Measurements from ENCODE around the gene GTF2IRD1. TPM values are rescaled to one million over a fixed set of nuclear protein-coding genes. Genes with fewer than 3 reads are reported as not detected.
"Not testable (repeated sequence)": the region's sequence is repeated elsewhere in the genome, so short reads cannot be mapped to it uniquely, and the experiment has no call there.

Gene GTF2IRD1
- total RNA-seq, 2 experiments from 2014 or later, result 0.94 to 1.3 TPM

DNA sequence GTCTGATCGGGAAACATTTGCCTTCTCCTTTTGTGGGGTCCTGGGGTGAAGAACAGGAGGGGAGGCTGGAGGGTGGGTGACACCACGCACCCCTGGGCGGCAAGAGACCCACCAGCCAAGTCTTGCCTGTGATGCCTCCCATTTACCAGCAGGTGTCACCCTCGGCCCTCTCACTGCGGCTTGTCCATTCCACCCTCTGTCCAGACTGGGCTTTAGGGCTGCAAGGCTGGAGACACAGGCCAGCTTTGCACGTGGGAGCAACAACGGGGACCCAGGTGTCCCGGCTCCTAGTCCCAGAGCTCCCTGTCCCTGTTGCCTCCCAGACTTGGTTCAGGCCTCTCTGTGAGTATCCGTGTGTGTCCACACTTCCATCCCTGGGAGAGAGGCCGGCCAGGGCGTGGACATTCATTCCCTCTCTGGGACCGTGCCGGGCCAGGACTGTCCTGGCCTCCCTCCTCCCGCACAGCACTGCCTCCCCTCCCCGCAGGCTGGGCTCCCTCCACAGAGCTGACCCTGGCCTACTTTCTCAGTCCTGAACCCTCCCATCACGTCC, 36.2 kb upstream of the GTF2IRD1 start:
- Mint-ChIP-seq H3K27me3 (peaks cover 3% of the 10 kb centered on the region), H3K9me3 (no peaks in the 10 kb centered on the region), H3K27ac (no peak overlapping the region), H3K4me3 (no peak overlapping the region), H3K36me3 (ENCODE audit: low read depth) (no peaks in the 10 kb centered on the region), H3K4me1 (no peaks in the 10 kb centered on the region)
- POLR2A ChIA-PET, result no interaction called here
- CTCF ChIA-PET, result interaction anchor here (0.5 to 2.4 kb wide), 11 partner anchors 10 to 240 kb away, joined by 3 to 12 read pairs (median 3); partner anchors contain the start of gene GTF2I
- DNase-seq, result peak; percentile 57

DNA sequence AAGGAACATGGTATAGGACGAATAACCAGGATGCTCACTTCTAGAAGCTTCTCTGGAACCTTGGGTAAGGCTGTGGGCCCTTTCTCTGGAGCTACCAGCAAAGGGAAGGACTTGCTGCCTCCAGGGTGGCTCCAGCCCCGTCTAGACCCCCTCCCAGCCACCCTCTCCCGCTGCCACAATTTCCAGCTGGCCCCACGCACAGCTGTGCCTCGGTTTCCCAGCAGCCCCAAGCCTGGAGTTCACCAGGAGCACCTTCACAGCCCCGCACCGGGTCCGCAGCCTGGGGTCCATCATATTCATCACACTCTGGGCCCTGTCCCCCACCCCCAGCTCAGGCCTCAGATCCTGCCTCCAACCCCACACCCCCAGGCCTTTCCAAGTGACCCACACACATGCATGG, 35.6 kb upstream of the GTF2IRD1 start:
- no peaks in the 10 kb centered on the region for H3K36me3 Mint-ChIP-seq (ENCODE audit: low read depth)
- H3K27me3 Mint-ChIP-seq, result peaks cover 3% of the 10 kb centered on the region
- H3K4me1 Mint-ChIP-seq, result no peaks in the 10 kb centered on the region
- H3K27ac Mint-ChIP-seq, result no peak overlapping the region
- ChIA-PET CTCF (interaction anchor here (0.6 to 2.4 kb wide), 10 partner anchors 10 to 152 kb away, joined by 3 to 12 read pairs (median 3); no protein-coding TSS in a partner anchor), POLR2A (interaction anchor here (0.6 kb wide), 1 partner anchor 195 kb away, joined by 3 read pairs; no protein-coding TSS in a partner anchor)
- no peak for DNase-seq
- no peaks in the 10 kb centered on the region for H3K9me3 Mint-ChIP-seq
- no peak overlapping the region for H3K4me3 Mint-ChIP-seq

DNA sequence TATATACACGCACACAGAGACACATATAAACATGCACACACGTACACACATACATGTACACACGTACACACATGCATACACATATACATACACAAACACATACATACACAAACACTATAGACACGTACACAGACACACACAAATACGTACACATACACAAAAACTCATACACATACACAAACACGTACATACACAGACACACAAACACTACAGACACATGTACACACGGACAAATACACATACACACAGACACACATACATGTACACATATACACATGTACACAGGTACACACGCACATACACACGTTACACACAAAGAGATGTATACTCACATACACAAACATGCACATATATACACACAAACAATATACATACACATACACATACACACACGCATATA, 35.2 kb upstream of the GTF2IRD1 start:
- Mint-ChIP-seq H3K27me3 (peaks cover 3% of the 10 kb centered on the region), H3K27ac (no peak overlapping the region), H3K4me3 (no peak overlapping the region), H3K4me1 (no peaks in the 10 kb centered on the region), H3K9me3 (no peaks in the 10 kb centered on the region), H3K36me3 (ENCODE audit: low read depth) (no peaks in the 10 kb centered on the region)
- ChIA-PET CTCF (interaction anchor here (0.9 to 2.4 kb wide), 6 partner anchors 9 to 151 kb away, joined by 3 to 12 read pairs (median 4); no protein-coding TSS in a partner anchor), POLR2A (interaction anchor here (0.6 kb wide), 1 partner anchor 194 kb away, joined by 3 read pairs; no protein-coding TSS in a partner anchor)
- DNase-seq, result no peak

DNA sequence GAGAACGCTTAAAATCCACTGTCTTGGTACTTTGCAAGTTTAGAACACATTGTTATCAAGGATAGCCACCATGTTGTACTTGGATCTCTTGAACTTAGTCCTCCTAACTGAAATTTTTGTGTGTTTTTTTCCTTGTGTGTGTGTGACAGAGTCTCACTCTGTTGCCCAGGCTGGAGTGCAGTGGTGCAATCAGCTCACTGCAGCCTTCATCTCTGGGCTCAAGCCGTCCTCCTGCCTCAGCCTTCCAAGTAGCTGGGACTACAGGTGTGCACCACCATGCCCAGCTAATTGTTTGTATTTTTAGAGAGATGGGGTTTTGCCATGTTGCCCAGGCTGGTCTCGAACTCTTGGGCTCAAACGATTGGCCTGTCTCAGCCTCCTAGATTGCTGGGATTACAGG, 34.5 kb upstream of the GTF2IRD1 start:
- CTCF ChIA-PET, result interaction anchor here (1.4 to 2.4 kb wide), 2 partner anchors 8 to 18 kb away, joined by 4 to 12 read pairs; no protein-coding TSS in a partner anchor
- POLR2A ChIA-PET; H3K4me3 Mint-ChIP-seq; H3K9me3 Mint-ChIP-seq; H3K36me3 Mint-ChIP-seq (ENCODE audit: low read depth); H3K4me1 Mint-ChIP-seq; DNase-seq; H3K27me3 Mint-ChIP-seq; H3K27ac Mint-ChIP-seq: not testable (repeated sequence)

DNA sequence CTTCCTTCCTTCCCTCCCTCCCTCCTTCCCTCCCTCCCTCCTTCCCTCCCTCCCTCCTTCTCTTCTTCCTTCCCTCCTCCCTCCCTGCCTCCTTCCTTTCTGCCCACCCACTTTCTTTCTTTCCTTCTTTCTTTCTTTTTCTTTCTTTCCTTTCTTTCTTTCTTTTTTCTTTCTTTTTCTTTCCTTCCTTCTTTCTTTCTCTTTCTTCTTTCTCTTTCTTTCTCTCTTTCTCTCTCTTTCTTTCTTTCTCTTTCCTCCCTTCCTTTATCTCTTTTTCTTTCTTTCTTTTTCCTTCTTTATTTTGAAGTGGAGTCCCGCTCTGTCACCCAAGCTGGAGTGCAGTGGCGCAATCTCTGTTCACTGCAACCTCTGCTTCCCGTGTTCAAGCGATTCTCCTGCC, 33.7 kb upstream of the GTF2IRD1 start:
- H3K27me3 Mint-ChIP-seq, result peaks cover 3% of the 10 kb centered on the region
- H3K4me3 Mint-ChIP-seq, result no peak overlapping the region
- no peaks in the 10 kb centered on the region for H3K9me3 Mint-ChIP-seq
- no peak for DNase-seq
- CTCF ChIA-PET, result interaction anchor here (1.3 to 1.4 kb wide), 2 partner anchors 10 to 19 kb away, joined by 4 to 5 read pairs; no protein-coding TSS in a partner anchor
- POLR2A ChIA-PET, result no interaction called here
- H3K27ac Mint-ChIP-seq, result no peak overlapping the region
- H3K4me1 Mint-ChIP-seq, result no peaks in the 10 kb centered on the region
- no peaks in the 10 kb centered on the region for H3K36me3 Mint-ChIP-seq (ENCODE audit: low read depth)

DNA sequence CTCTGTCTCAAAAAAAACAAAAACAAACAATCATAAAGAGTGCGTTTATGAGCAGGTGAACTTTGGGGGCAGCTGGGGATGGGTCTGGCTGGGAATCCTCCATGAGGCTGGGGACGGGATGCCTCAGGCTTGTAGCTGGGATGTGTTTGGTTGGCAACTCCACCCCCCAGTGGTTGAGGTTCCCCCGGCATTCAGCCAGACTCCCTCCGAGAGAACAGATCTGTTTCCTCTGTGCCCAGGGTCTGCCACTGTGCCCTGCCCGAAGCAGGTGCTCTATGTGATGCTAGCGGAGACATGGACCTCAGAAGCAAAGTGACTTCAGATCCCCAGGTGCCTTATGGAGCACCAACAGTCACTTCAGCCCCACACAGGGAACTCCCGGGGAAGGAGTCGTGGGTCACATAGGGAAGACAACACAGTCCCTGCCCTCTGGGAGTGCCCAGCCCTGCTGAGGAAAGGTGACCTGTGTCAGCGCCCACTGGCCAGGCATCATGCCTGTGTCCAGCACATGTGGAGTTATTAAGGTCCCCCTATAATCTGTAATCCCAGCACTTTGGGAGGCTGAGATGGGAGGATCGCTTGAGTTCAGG, 29.3 kb upstream of the GTF2IRD1 start:
- no peak for DNase-seq
- Mint-ChIP-seq H3K4me3 (no peak overlapping the region), H3K27me3 (peaks cover 3% of the 10 kb centered on the region), H3K36me3 (ENCODE audit: low read depth) (no peaks in the 10 kb centered on the region), H3K9me3 (no peaks in the 10 kb centered on the region), H3K4me1 (no peaks in the 10 kb centered on the region), H3K27ac (no peak overlapping the region)
- ChIA-PET CTCF (no interaction called here), POLR2A (no interaction called here)

DNA sequence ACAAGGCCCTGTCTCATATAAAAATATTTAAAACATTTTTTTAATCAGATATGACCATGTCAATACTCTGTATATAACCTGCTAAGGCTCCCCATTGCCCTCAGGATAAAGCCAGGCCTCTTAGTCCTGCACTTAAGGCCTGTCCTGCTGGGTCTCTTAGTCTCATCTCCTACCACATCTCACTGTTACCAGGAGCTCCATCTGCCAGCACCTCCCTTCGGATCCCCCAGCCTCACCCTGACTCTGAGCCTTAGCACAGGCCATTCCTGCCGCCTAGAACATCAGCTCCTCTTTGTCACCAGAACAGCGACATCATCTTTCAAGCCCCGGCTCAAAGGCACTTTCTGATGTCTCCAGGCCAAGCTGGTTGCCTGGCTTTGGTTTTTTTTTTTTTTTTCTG, 25.7 kb upstream of the GTF2IRD1 start:
- DNase-seq, result no peak
- Mint-ChIP-seq H3K9me3 (no peaks in the 10 kb centered on the region), H3K4me1 (no peaks in the 10 kb centered on the region), H3K27me3 (no peaks in the 10 kb centered on the region), H3K36me3 (ENCODE audit: low read depth) (no peaks in the 10 kb centered on the region), H3K4me3 (no peak overlapping the region), H3K27ac (no peak overlapping the region)
- POLR2A ChIA-PET, result no interaction called here
- CTCF ChIA-PET, result interaction anchor here (0.6 to 2.9 kb wide), 5 partner anchors 10 to 660 kb away, joined by 3 to 12 read pairs (median 3); no protein-coding TSS in a partner anchor

DNA sequence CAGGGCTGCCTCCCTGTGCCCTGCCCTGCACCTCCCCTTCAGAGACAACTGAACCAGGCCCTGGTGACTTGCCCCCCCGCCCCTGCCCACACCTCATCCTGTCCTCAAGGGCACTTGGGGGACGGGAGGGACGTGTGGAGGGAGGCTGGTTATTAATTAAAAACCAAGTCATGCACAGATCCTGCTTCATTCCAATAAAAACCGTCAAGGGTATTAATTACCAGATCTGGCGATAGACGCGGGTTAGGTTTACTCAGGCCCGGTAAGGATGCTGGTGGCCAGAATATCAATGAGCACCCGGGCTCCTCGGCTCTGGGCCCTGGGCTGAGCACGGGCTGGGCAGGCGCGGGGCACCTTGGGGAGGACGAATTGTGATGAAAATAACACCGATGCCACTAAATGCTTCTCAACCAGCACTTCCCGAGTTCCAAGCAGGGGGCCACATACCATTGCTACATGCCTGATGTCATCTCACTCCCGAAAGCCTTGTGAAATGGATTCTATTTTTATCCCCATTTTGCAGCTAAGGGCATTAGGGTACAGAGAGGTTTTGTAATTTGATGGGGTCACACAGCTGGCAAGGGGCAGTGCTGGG, 24.5 kb upstream of the GTF2IRD1 start:
- Mint-ChIP-seq H3K27ac (no peak overlapping the region), H3K9me3 (no peaks in the 10 kb centered on the region), H3K27me3 (no peaks in the 10 kb centered on the region), H3K4me3 (no peak overlapping the region), H3K36me3 (ENCODE audit: low read depth) (no peaks in the 10 kb centered on the region), H3K4me1 (no peaks in the 10 kb centered on the region)
- no peak for DNase-seq
- ChIA-PET CTCF (interaction anchor here (2.1 to 2.9 kb wide), 2 partner anchors 11 to 28 kb away, joined by 6 to 12 read pairs; no protein-coding TSS in a partner anchor), POLR2A (no interaction called here)

DNA sequence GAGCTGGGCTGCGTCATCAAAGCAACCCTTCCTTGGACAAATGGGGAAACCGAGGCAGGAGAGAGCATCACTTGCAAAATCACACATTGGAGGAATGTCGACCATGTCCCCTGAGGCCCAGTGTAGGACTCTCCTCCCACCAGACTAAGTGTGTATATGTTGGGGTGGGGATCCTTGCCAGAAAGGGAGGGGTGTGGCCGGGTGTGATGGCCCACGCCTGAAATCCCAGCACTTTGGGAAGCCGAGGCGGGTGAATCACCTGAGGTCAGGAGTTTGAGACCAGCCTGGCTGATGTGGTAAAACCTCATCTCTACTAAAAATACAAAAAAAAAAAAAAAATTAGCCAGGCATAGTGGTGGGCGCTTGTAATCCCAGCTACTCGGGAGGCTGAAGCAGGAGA, 23.3 kb upstream of the GTF2IRD1 start:
- POLR2A ChIA-PET; H3K9me3 Mint-ChIP-seq; H3K4me1 Mint-ChIP-seq; H3K27me3 Mint-ChIP-seq; H3K4me3 Mint-ChIP-seq; DNase-seq; H3K27ac Mint-ChIP-seq; H3K36me3 Mint-ChIP-seq (ENCODE audit: low read depth): not testable (repeated sequence)
- CTCF ChIA-PET, result interaction anchor here (2.1 kb wide), 1 partner anchor 29 kb away, joined by 6 read pairs; no protein-coding TSS in a partner anchor

DNA sequence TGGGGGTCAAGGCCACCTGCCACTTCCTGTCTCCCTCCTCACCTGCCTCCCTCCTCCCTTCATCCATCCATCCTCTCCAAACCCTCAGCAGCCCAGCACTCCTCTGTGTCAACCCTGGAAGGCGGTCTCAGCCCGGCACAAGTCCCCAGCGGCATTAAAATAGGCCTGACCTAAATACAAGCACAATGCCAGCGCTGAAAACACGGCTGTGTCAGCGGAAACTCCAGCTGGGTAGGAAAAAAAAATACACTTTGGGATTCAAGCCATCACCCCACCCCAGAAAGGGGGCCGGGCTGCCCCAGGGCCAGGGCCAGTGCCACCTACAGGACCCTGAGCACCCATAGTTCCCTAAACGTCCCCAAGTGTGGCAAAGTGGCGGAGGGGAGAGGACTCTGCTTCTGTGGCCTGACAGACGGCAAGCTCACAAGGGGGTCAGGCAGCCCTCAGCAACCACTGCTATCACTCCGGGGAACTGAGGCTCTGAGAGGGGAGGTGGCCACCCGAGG, 22.7 kb upstream of the GTF2IRD1 start:
- no peaks in the 10 kb centered on the region for H3K9me3 Mint-ChIP-seq
- no peak overlapping the region for H3K27ac Mint-ChIP-seq
- H3K4me3 Mint-ChIP-seq, result no peak overlapping the region
- no peaks in the 10 kb centered on the region for H3K27me3 Mint-ChIP-seq
- no peak for DNase-seq
- POLR2A ChIA-PET, result no interaction called here
- no peaks in the 10 kb centered on the region for H3K36me3 Mint-ChIP-seq (ENCODE audit: low read depth)
- CTCF ChIA-PET, result no interaction called here
- no peaks in the 10 kb centered on the region for H3K4me1 Mint-ChIP-seq

DNA sequence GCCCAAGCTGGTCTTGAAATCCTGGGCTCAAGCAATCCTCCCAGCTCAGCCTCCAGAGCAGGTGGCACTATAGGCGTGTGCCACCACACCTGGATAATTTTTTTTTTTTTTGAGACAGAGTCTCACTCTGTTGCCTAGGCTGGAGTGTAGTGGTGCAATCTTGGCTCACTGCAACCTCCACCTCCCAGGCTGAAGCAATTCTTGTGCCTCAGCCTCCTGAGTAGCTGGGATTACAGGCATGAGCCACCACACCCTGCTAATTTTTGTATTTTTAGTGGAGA, 16.5 kb upstream of the GTF2IRD1 start:
- H3K9me3 Mint-ChIP-seq; H3K27me3 Mint-ChIP-seq; H3K4me1 Mint-ChIP-seq; H3K4me3 Mint-ChIP-seq; DNase-seq; H3K27ac Mint-ChIP-seq; H3K36me3 Mint-ChIP-seq (ENCODE audit: low read depth); POLR2A ChIA-PET: not testable (repeated sequence)
- CTCF ChIA-PET, result interaction anchor here (0.7 kb wide), 1 partner anchor 19 kb away, joined by 4 read pairs; no protein-coding TSS in a partner anchor

DNA sequence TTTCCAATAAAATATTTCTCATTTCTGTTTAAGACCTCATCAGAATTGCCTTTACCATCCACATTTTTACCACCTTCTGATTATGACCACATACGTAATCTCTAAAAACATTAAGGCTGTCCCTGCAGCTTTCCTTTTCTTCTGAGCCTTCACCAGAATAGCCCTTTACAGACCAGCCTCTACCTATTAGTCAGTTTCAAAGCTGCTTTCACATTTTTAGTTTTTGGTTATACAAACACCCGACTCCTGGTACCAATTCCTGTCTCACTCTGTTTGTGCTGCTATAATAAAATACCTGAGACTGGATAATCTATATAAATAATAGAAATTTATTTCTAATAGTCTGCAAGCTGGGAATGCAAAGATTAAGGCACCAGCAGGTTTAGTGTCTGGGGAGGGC, 15.4 kb upstream of the GTF2IRD1 start:
- ChIA-PET CTCF (interaction anchor here (1.6 kb wide), 1 partner anchor 21 kb away, joined by 7 read pairs; no protein-coding TSS in a partner anchor), POLR2A (no interaction called here)
- no peak for DNase-seq
- Mint-ChIP-seq H3K27ac (no peak overlapping the region), H3K4me1 (no peaks in the 10 kb centered on the region), H3K9me3 (peaks cover 4% of the 10 kb centered on the region), H3K36me3 (ENCODE audit: low read depth) (no peaks in the 10 kb centered on the region), H3K27me3 (no peaks in the 10 kb centered on the region), H3K4me3 (no peak overlapping the region)

DNA sequence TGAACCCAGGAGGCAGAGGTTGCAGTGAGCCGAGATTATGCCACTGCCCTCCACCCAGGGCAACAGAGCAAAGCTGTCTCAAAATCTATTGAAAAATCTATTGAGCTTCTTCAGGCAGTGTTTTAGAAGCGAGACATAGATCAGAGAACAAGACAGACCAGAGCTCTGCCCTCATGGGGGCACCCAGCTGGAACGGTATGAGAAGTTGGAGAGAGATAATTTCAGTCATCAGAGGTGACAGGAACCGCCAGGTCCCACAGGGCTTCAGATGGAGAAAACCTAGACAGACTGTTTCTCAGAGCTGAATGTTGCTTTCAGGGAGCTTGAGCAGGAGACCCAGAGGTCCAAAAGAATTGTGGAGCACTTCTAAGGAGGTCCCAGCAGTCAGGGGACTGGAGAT, 14.2 kb upstream of the GTF2IRD1 start:
- Mint-ChIP-seq H3K4me3 (no peak overlapping the region), H3K9me3 (peaks cover 4% of the 10 kb centered on the region), H3K27me3 (no peaks in the 10 kb centered on the region), H3K27ac (no peak overlapping the region), H3K4me1 (no peaks in the 10 kb centered on the region), H3K36me3 (ENCODE audit: low read depth) (no peaks in the 10 kb centered on the region)
- DNase-seq, result no peak
- ChIA-PET POLR2A (no interaction called here), CTCF (interaction anchor here (1.2 to 1.6 kb wide), 2 partner anchors 10 to 22 kb away, joined by 5 to 7 read pairs; no protein-coding TSS in a partner anchor)
